ENCODE measurements around the gene NPLOC4. TPM values are rescaled to one million over a fixed set of nuclear protein-coding genes. Genes with fewer than 3 reads are reported as not detected.
A peak's percentile ranks its signal among the peaks of the same experiment; 100 is the strongest.

NPLOC4 gene
- total and polyA plus RNA-seq, 2 of the 13 experiments (the other 11 are each of a cell fraction or from before 2014, with no cell fraction given): 57.0 to 97.0 TPM

- no peak for TF ChIP-seq PAXIP1 (CRISPR knock-in tag; conservative IDR thresholded peaks at IDR 0.05)
- peak; percentile 94 for TF ChIP-seq ZNF652 (CRISPR knock-in tag; IDR thresholded peaks at IDR 0.05; ENCODE audit: borderline replicate concordance, low read depth)
- TF ChIP-seq ZBTB33 (CRISPR knock-in tag; IDR thresholded peaks at IDR 0.05): peak; percentile 53; the same call in 1 of the 2 replicates
- 0 out of 2 replicates have a peak, but pooled peaks have one; percentile 62 for TF ChIP-seq HIC2 (CRISPR knock-in tag; IDR thresholded peaks at IDR 0.05; ENCODE audit: low read depth)
- no peak for TF ChIP-seq ZNF782 (CRISPR knock-in tag; IDR thresholded peaks at IDR 0.05; ENCODE audit: borderline replicate concordance)
- TF ChIP-seq ZIK1 (CRISPR knock-in tag; IDR thresholded peaks at IDR 0.05; ENCODE audit: borderline replicate concordance, low read depth): no peak
- no peak for TF ChIP-seq ZNF646 (CRISPR knock-in tag; IDR thresholded peaks at IDR 0.05)
- TF ChIP-seq ZNF205 (CRISPR knock-in tag; IDR thresholded peaks at IDR 0.05): no peak
- no peak for TF ChIP-seq AKNA (CRISPR knock-in tag; IDR thresholded peaks at IDR 0.05; ENCODE audit: borderline replicate concordance)
Measured at GRCh38 chr17:81537343-81537855, 99.5 kb downstream of the NPLOC4 start (continued).

All from HepG2 (cell line).